Erythroblast (primary cell): ENCODE measurements around the gene ZNF366.

Experiments
- DNase-seq, 2 experiments: peaks; one replicate each; lab custom pipeline; 2025; lab: John Stamatoyannopoulos, UW
- GATA1 ChIP-seq: IDR thresholded peaks from 2 replicates; pipeline ENCODE4 v1.6.1; 2011; ENCODE audit warnings: low read depth, mild to moderate bottlenecking, control low read depth, low read length, moderate library complexity
- POLR2A ChIP-seq: IDR thresholded peaks from 2 replicates; pipeline ENCODE4 v1.6.1; 2011; ENCODE audit warnings: mild to moderate bottlenecking, low read length

Gene ZNF366

GRCh38 chr5:72394688-72395087 is 112.5 kb downstream of the ZNF366 start:
- TF ChIP-seq POLR2A: no peak
- no peak for TF ChIP-seq GATA1
- peak in 1 of 2 experiments; percentile 8 for DNase-seq

- DNase-seq: no peak
- TF ChIP-seq GATA1: no peak
- no peak for TF ChIP-seq POLR2A
Measured at GRCh38 chr5:72393052-72393451, 114.2 kb downstream of the ZNF366 start.
